DMS53 treated with DMSO at 0.1 percent for 48 hours (cell line): Measurements from ENCODE around the gene XKR7.
"Not testable (repeated sequence)": the region's sequence is repeated elsewhere in the genome, so short reads cannot be mapped to it uniquely, and the experiment has no call there.

Experiments used
- DNase-seq: peaks from one replicate; lab custom pipeline; 2025; ENCODE audit not compliant: unreplicated experiment; lab: John Stamatoyannopoulos, UW

Gene XKR7, protein sequence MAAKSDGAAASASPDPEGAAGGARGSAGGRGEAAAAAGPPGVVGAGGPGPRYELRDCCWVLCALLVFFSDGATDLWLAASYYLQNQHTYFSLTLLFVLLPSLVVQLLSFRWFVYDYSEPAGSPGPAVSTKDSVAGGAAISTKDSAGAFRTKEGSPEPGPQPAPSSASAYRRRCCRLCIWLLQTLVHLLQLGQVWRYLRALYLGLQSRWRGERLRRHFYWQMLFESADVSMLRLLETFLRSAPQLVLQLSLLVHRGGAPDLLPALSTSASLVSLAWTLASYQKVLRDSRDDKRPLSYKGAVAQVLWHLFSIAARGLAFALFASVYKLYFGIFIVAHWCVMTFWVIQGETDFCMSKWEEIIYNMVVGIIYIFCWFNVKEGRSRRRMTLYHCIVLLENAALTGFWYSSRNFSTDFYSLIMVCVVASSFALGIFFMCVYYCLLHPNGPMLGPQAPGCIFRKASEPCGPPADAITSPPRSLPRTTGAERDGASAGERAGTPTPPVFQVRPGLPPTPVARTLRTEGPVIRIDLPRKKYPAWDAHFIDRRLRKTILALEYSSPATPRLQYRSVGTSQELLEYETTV

GRCh38 chr20:31967830-31968249 lies at the start of gene XKR7:
XKR7 (plus strand) TSS chr20:31968151; CDS start chr20:31968176, 25 bp downstream.
- DNase-seq = peak; percentile 12

GRCh38 chr20:31918466-31919105 lies 49.4 kb upstream of the XKR7 start:
- no peak for DNase-seq

GRCh38 chr20:31919410-31920155 lies 48.4 kb upstream of the XKR7 start:
- DNase-seq = no peak

- no peak for DNase-seq
These were observed 47.6 kb upstream of the XKR7 start for GRCh38 chr20:31920275-31920855.

DNA sequence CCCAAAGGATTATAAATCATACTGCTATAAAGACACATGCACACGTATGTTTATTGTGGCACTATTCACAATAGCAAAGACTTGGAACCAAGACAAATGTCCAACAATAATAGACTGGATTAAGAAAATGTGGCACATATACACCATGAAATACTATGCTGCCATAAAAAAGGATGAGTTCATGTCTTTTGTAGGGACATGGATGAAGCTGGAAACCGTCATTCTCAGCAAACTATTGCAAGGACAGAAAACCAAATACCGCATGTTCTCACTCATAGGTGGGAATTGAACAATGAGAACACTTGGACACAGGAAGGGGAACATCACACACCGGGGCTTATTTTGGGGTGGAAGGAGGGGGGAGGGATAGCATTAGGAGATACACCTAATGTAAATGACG lies 46.5 kb upstream of the XKR7 start:
- not testable (repeated sequence) for DNase-seq

DNA sequence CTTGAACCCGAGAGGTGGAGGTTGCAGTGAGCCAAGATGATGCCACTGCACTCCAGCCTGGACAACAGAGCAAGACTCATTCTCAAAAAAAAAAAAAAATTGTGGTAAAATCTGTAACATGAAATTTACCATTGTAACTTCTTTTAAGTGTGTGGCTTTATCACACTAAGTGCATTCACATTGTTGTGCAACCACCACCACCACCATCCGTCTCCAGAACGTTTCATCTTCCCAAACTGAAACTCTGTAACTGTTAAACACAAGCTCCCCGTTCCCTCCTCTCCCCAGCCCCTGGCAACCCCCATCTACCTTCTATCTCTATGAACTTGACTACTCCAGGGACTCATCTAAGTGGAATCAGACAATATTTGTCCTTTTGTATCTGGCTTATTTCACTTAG lies 45.8 kb upstream of the XKR7 start:
- DNase-seq = no peak

GRCh38 chr20:31922588-31922987 lies 45.4 kb upstream of the XKR7 start:
- no peak for DNase-seq

DNA sequence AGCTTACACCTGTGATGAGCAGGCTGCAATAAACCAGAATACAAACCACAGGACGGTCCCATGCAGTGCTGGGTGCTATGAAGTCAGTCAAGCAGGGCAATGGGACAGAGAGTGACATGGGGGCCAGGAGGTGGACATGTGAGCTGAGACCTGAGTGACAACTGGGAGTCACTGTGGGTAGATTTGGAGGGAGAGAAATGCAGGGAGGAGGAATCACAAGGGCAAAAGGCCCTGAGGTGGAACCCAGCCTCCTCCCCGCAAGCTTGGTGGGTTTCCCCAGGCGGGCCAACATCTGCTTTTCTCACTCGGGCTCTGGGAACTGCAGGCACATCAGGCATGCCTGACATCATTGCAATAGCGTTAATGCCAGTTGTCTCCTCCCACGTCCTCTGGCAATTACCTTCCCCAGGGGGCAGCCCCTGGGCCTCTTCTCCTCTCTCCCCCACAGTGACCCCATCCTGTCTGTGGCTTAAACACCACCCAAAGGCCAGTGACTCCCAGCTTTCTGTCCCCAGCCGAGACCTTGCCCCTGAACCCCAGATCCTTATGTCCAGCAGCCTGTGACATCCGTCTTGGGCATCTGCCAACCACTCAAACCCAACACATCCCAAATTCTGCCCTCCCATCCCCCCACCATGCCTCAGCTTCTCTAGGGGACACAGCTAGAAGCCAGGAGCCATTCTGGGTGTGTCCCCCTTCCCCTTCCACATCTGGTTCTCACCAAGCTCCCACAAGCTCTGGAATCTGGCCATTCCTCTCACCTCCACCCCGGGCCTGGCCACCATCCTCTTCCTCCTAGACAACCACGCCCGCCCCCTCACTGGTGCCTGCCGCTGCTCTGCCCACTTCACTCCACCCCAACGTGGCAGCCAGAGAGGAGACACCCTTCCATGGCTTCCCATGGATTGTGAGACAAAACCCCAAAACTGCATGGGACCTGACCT lies 44.3 kb upstream of the XKR7 start:
- DNase-seq = no peak

DNA sequence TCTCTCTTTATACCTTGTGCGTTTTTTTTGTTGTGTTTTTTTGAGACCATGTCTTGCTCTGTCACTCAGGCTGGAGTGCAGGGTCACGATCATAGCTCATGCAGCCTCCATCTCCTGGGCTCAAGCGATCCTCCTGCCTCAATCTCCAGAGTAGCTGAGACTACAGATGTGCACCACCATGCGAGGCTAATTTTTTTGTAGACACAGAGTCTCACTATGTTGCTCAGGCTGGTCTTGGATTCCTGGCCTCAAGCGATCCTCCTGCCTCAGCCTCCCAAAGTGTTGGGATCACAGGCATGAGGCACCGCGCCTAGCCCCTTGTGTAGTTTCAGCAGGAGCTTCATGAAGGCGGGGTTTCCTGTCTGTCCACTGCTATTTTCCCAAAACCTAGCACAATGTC lies 43.4 kb upstream of the XKR7 start:
- no peak for DNase-seq

GRCh38 chr20:31925631-31926030 lies 42.3 kb upstream of the XKR7 start:
- no peak for DNase-seq

- DNase-seq = no peak
These were observed 41.5 kb upstream of the XKR7 start for GRCh38 chr20:31926493-31926892.

DNA sequence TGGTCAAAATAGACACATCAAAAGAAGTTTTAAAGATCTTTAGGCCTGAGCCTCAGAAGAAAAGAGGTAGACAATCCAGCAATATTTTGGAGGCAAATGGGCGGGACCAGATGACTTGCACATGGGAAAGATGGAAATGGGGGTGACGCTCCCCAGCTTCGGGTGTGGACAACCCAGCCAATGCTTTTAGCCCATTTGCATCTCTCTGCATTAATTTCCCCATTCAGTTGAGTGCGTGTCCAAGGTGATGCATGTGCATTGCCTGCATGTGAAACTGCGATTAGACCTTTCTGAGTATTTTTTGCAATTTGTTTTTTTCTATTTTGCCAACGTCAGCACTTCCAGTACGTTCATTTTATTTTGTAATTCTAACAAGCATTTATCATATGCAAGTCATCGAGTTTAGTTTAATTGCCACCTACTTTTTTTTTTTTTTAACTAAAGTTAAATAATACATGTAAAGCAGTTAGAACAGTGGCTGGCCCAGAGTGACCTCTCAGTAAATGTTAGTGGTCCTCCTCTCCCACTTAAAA lies 40.3 kb upstream of the XKR7 start:
- no peak for DNase-seq

- DNase-seq = not testable (repeated sequence)
These were observed 38.3 kb upstream of the XKR7 start for GRCh38 chr20:31929631-31930030.

DNA sequence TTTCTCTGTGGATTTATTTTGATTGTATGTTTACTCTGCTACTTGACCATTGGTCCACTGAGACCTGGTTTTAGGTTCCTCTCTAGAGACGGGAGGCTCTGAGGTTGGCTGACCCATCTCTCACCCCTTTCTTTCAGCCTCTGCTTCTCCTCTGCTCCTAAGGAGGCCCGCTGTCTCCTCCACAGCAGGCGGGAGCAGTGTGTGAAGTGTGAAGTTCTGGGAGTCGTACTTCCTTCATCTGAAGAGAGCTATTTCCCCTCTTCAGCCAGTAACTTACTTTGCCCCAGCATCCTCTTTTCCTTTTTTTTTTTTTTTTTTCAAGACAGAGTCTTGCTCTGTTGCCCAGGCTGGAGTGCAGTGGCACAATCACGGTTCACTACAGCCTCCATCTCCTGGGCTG lies 37.2 kb upstream of the XKR7 start:
- DNase-seq = no peak

DNA sequence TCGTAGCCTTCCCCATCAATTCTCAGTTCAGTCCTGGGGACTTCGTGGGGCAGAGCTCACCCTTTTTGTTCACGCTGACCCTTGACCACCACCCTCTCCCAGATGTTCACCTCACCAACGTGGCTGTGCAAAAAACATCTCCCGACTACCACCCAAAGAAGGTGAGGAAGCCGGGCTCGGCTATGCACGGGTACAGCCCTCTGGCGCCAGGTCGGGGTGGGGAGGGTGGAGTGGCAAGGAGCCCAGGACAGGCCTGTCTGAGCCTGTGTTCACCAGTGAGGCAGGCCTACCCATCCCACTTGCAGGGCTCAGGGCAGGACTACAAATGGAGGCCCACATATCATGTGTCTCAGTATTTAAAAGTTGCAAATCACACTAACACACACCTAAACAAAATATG lies 34.3 kb upstream of the XKR7 start:
- DNase-seq = no peak

DNA sequence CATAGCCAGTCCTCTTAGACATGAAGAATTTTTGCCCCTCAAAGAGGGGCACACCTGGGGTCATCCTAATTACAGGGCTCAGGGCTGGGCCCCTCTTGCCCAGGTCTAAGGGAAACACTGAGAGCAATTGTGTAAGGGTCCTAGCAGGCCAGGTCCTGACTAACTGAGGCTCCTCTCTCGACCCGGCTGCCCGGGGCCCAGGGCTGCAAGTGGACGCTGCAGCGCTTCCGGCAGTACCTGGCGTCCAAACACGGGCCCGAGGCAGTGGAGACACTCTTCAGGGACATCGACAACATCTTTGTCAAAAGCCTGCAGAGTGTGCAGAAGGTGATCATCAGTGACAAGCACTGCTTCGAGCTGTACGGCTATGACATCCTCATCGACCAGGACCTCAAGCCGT lies 33.5 kb upstream of the XKR7 start:
- DNase-seq = no peak

GRCh38 chr20:31934968-31935764 lies 32.8 kb upstream of the XKR7 start:
- no peak for DNase-seq

- DNase-seq = no peak
These were observed 31.5 kb upstream of the XKR7 start for GRCh38 chr20:31936420-31936819.

DNA sequence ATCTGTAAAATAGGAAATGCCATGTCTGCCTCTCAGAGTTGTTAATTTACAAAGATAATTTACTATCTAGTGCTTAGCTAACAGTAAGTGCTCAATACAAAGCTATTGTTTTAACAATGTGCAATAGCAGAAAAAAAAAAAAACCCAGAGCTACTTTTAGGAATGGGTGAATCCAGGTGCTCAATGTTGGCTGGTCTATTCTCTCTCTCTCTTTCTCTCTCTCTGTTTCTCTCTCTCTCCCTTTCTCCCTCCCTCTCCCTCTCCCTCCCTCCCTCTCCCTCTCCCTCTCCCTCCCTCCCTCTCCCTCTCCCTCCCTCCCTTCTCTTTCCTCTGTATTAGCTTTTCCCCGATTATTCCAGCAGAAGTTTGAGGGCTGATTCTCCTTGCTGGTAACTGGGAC lies 30.1 kb upstream of the XKR7 start:
- no peak for DNase-seq
